ENCODE results near the gene FGF10.

Gene FGF10

GRCh38 chr5:44361342-44362001 is 27.7 kb downstream of the FGF10 start:
- no peak for DNase-seq
- no peaks in the 10 kb centered on the region for H3K9me3 ChIP-seq (ENCODE audit: control insufficient read depth, low read length)
- H3K4me3 ChIP-seq (ENCODE audit: insufficient read depth, low read depth, low read length, poor library complexity, severe bottlenecking): no peak overlapping the region
- no peaks in the 10 kb centered on the region for H3K4me1 ChIP-seq (ENCODE audit: control insufficient read depth, insufficient read depth, low read length, poor library complexity, severe bottlenecking)
- H3K27ac ChIP-seq (ENCODE audit: insufficient read depth, low read length, poor library complexity, severe bottlenecking): no peak overlapping the region
- no peaks in the 10 kb centered on the region for H3K27me3 ChIP-seq (replicated peaks; ENCODE audit: control insufficient read depth, insufficient read depth, low read length, poor library complexity, severe bottlenecking)
- H3K36me3 ChIP-seq (ENCODE audit: control insufficient read depth, insufficient read depth, low read length): no peaks in the 10 kb centered on the region

DNA sequence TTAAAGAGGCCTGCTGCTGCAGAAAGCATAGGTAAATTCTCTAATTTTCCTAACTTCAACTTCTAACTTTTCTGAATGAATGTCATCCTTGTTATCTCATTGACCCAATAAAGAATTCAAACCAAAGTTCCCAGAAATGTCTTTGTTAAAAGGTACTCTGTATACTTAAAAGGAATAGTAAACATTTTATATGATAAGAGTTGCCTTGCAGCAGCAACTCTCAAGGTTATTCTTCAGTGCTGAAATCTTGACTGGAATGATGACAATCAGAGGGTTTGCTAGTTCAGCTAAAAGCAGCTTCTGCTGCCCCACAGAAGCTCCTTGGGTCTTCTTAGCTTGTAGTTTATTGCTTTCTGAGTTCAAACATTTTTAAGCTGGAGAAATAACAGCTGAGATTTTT is 28.3 kb downstream of the FGF10 start:
- no peaks in the 10 kb centered on the region for H3K27me3 ChIP-seq (replicated peaks; ENCODE audit: control insufficient read depth, insufficient read depth, low read length, poor library complexity, severe bottlenecking)
- H3K4me3 ChIP-seq (ENCODE audit: insufficient read depth, low read depth, low read length, poor library complexity, severe bottlenecking): no peak overlapping the region
- H3K36me3 ChIP-seq (ENCODE audit: control insufficient read depth, insufficient read depth, low read length): no peaks in the 10 kb centered on the region
- DNase-seq: no peak
- no peaks in the 10 kb centered on the region for H3K9me3 ChIP-seq (ENCODE audit: control insufficient read depth, low read length)
- no peak overlapping the region for H3K27ac ChIP-seq (ENCODE audit: insufficient read depth, low read length, poor library complexity, severe bottlenecking)
- no peaks in the 10 kb centered on the region for H3K4me1 ChIP-seq (ENCODE audit: control insufficient read depth, insufficient read depth, low read length, poor library complexity, severe bottlenecking)

- H3K9me3 ChIP-seq (ENCODE audit: control insufficient read depth, low read length): no peaks in the 10 kb centered on the region
- no peak for DNase-seq
- no peak overlapping the region for H3K27ac ChIP-seq (ENCODE audit: insufficient read depth, low read length, poor library complexity, severe bottlenecking)
- H3K27me3 ChIP-seq (replicated peaks; ENCODE audit: control insufficient read depth, insufficient read depth, low read length, poor library complexity, severe bottlenecking): no peaks in the 10 kb centered on the region
- no peak overlapping the region for H3K4me3 ChIP-seq (ENCODE audit: insufficient read depth, low read depth, low read length, poor library complexity, severe bottlenecking)
- no peaks in the 10 kb centered on the region for H3K4me1 ChIP-seq (ENCODE audit: control insufficient read depth, insufficient read depth, low read length, poor library complexity, severe bottlenecking)
- no peaks in the 10 kb centered on the region for H3K36me3 ChIP-seq (ENCODE audit: control insufficient read depth, insufficient read depth, low read length)
Measured at GRCh38 chr5:44358421-44358820, 30.8 kb downstream of the FGF10 start.

GRCh38 chr5:44356231-44356630 is 33.0 kb downstream of the FGF10 start:
- no peak for DNase-seq
- Histone ChIP-seq H3K9me3 (ENCODE audit: control insufficient read depth, low read length) (no peaks in the 10 kb centered on the region), H3K36me3 (ENCODE audit: control insufficient read depth, insufficient read depth, low read length) (no peaks in the 10 kb centered on the region), H3K27me3 (replicated peaks; ENCODE audit: control insufficient read depth, insufficient read depth, low read length, poor library complexity, severe bottlenecking) (no peaks in the 10 kb centered on the region), H3K27ac (ENCODE audit: insufficient read depth, low read length, poor library complexity, severe bottlenecking) (no peak overlapping the region), H3K4me3 (ENCODE audit: insufficient read depth, low read depth, low read length, poor library complexity, severe bottlenecking) (no peak overlapping the region), H3K4me1 (ENCODE audit: control insufficient read depth, insufficient read depth, low read length, poor library complexity, severe bottlenecking) (no peaks in the 10 kb centered on the region)

- H3K27ac ChIP-seq (ENCODE audit: insufficient read depth, low read length, poor library complexity, severe bottlenecking): no peak overlapping the region
Measured at GRCh38 chr5:44345871-44346270, 43.3 kb downstream of the FGF10 start.

GRCh38 chr5:44336708-44337107 is 52.5 kb downstream of the FGF10 start:
- Histone ChIP-seq H3K36me3 (ENCODE audit: control insufficient read depth, insufficient read depth, low read length) (no peaks in the 10 kb centered on the region), H3K27ac (ENCODE audit: insufficient read depth, low read length, poor library complexity, severe bottlenecking) (no peak overlapping the region), H3K9me3 (ENCODE audit: control insufficient read depth, low read length) (no peaks in the 10 kb centered on the region), H3K4me3 (ENCODE audit: insufficient read depth, low read depth, low read length, poor library complexity, severe bottlenecking) (no peak overlapping the region), H3K27me3 (replicated peaks; ENCODE audit: control insufficient read depth, insufficient read depth, low read length, poor library complexity, severe bottlenecking) (no peaks in the 10 kb centered on the region), H3K4me1 (ENCODE audit: control insufficient read depth, insufficient read depth, low read length, poor library complexity, severe bottlenecking) (no peaks in the 10 kb centered on the region)
- DNase-seq: no peak

More at GRCh38 chr5:44345871-44346270, 43.3 kb downstream of the FGF10 start:
- H3K27me3 ChIP-seq (replicated peaks; ENCODE audit: control insufficient read depth, insufficient read depth, low read length, poor library complexity, severe bottlenecking): no peaks in the 10 kb centered on the region
- no peaks in the 10 kb centered on the region for H3K36me3 ChIP-seq (ENCODE audit: control insufficient read depth, insufficient read depth, low read length)
- DNase-seq: no peak
- no peaks in the 10 kb centered on the region for H3K9me3 ChIP-seq (ENCODE audit: control insufficient read depth, low read length)
- H3K4me1 ChIP-seq (ENCODE audit: control insufficient read depth, insufficient read depth, low read length, poor library complexity, severe bottlenecking): no peaks in the 10 kb centered on the region
- no peak overlapping the region for H3K4me3 ChIP-seq (ENCODE audit: insufficient read depth, low read depth, low read length, poor library complexity, severe bottlenecking)

GRCh38 chr5:44334622-44335021 is 54.6 kb downstream of the FGF10 start:
- Histone ChIP-seq H3K4me3 (ENCODE audit: insufficient read depth, low read depth, low read length, poor library complexity, severe bottlenecking) (no peak overlapping the region), H3K27me3 (replicated peaks; ENCODE audit: control insufficient read depth, insufficient read depth, low read length, poor library complexity, severe bottlenecking) (no peaks in the 10 kb centered on the region), H3K36me3 (ENCODE audit: control insufficient read depth, insufficient read depth, low read length) (no peaks in the 10 kb centered on the region), H3K9me3 (ENCODE audit: control insufficient read depth, low read length) (no peaks in the 10 kb centered on the region), H3K4me1 (ENCODE audit: control insufficient read depth, insufficient read depth, low read length, poor library complexity, severe bottlenecking) (no peaks in the 10 kb centered on the region), H3K27ac (ENCODE audit: insufficient read depth, low read length, poor library complexity, severe bottlenecking) (no peak overlapping the region)
- no peak for DNase-seq

DNA sequence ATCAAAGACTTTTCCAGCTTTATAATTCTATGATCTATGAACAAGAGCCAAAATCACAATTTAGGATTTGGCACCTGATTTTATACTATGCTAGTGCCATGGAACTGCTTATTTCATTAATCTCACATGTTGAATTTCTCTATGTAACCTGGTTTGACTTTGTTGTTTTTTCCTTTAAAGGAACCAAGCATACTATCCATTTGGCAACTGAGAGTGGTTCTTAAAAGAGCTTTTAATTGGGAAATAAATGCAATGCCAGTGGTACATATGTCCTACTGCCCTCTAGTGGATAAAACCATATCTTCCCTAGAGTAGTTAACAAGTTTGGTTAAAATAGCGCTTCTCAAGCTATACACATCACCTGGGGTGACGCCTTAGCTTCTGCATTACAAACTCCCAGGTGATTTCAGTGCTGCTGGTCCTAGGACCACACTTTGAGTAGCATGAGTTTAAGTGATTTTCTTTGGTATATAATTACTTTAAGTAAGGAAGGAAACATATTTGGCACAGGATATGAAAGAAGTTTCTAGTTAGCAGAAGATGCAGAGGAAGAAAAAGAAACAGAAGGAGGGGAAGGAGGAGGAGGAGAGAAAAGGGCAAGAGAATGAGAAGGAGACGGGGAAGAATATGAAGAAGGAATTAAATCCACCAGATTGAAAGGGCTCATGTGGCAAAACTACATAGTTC is 56.8 kb downstream of the FGF10 start:
- no peaks in the 10 kb centered on the region for H3K36me3 ChIP-seq (ENCODE audit: control insufficient read depth, insufficient read depth, low read length)
- H3K9me3 ChIP-seq (ENCODE audit: control insufficient read depth, low read length): no peaks in the 10 kb centered on the region
- H3K4me1 ChIP-seq (ENCODE audit: control insufficient read depth, insufficient read depth, low read length, poor library complexity, severe bottlenecking): no peaks in the 10 kb centered on the region
- no peak overlapping the region for H3K4me3 ChIP-seq (ENCODE audit: insufficient read depth, low read depth, low read length, poor library complexity, severe bottlenecking)
- no peak overlapping the region for H3K27ac ChIP-seq (ENCODE audit: insufficient read depth, low read length, poor library complexity, severe bottlenecking)
- H3K27me3 ChIP-seq (replicated peaks; ENCODE audit: control insufficient read depth, insufficient read depth, low read length, poor library complexity, severe bottlenecking): no peaks in the 10 kb centered on the region
- DNase-seq: no peak

GRCh38 chr5:44331471-44332050 is 57.7 kb downstream of the FGF10 start:
- Histone ChIP-seq H3K9me3 (ENCODE audit: control insufficient read depth, low read length) (no peaks in the 10 kb centered on the region), H3K4me3 (ENCODE audit: insufficient read depth, low read depth, low read length, poor library complexity, severe bottlenecking) (no peak overlapping the region), H3K4me1 (ENCODE audit: control insufficient read depth, insufficient read depth, low read length, poor library complexity, severe bottlenecking) (no peaks in the 10 kb centered on the region), H3K27ac (ENCODE audit: insufficient read depth, low read length, poor library complexity, severe bottlenecking) (no peak overlapping the region), H3K36me3 (ENCODE audit: control insufficient read depth, insufficient read depth, low read length) (no peaks in the 10 kb centered on the region), H3K27me3 (replicated peaks; ENCODE audit: control insufficient read depth, insufficient read depth, low read length, poor library complexity, severe bottlenecking) (no peaks in the 10 kb centered on the region)
- no peak for DNase-seq

GRCh38 chr5:44329716-44330115 is 59.5 kb downstream of the FGF10 start:
- H3K9me3 ChIP-seq (ENCODE audit: control insufficient read depth, low read length): no peaks in the 10 kb centered on the region
- H3K4me1 ChIP-seq (ENCODE audit: control insufficient read depth, insufficient read depth, low read length, poor library complexity, severe bottlenecking): no peaks in the 10 kb centered on the region
- H3K27me3 ChIP-seq (replicated peaks; ENCODE audit: control insufficient read depth, insufficient read depth, low read length, poor library complexity, severe bottlenecking): no peaks in the 10 kb centered on the region
- H3K27ac ChIP-seq (ENCODE audit: insufficient read depth, low read length, poor library complexity, severe bottlenecking): no peak overlapping the region
- no peak overlapping the region for H3K4me3 ChIP-seq (ENCODE audit: insufficient read depth, low read depth, low read length, poor library complexity, severe bottlenecking)
- no peak for DNase-seq
- no peaks in the 10 kb centered on the region for H3K36me3 ChIP-seq (ENCODE audit: control insufficient read depth, insufficient read depth, low read length)

All from effector memory CD4-positive, alpha-beta T cell (primary cell).